Prostate gland (tissue), 2 donors: ENCODE measurements around the gene CLDND2.

Source experiments
- POLR2A ChIP-seq: fragments of 450-650 bp; IDR thresholded peaks from one replicate; pipeline ENCODE4 v1.6.1; 2016; ENCODE audit warnings: antibody characterized with exemption, mild to moderate bottlenecking
- POLR2AphosphoS5 ChIP-seq: sonication (generic); formaldehyde crosslinking; IDR thresholded peaks from one replicate; pipeline ENCODE4 v1.6.1; 2017; ENCODE audit warnings: antibody characterized with exemption
- TF ChIP-seq, protein P1 (sequence below), 4 experiments: fragments of 200-600 bp in 2 of 4; fragments of 450-650 bp in 2 of 4; sonication (generic) in 2 of 4; IDR thresholded peaks; 1 replicate in 3 of 4; 2 replicates in 1 of 4; pipeline ENCODE4 v1.5.1; 2016 to 2019; ENCODE audit warnings: antibody characterized with exemption in 4 of 4, mild to moderate bottlenecking in 2 of 4, moderate library complexity in 2 of 4

DNA sequence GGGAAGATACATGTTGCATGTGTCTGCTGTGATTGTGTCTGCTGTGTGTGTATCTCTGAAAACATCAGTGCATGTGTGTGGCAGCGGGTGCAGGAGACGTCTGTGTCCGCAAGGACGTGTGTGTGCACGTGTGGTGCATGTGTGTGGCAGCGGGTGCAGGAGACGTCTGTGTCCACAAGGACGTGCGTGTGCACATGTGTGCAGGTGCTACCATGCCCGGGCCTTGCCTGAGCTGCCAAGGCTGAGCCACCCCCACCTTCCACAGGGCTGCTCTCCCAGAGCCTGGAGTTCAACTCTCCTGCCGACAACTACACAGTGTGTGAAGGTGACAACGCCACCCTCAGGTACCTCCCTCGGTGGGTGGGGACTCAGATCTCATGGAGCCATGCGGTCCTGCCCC, 47.0 kb downstream of the CLDND2 start:
- TF ChIP-seq, protein P1, sequence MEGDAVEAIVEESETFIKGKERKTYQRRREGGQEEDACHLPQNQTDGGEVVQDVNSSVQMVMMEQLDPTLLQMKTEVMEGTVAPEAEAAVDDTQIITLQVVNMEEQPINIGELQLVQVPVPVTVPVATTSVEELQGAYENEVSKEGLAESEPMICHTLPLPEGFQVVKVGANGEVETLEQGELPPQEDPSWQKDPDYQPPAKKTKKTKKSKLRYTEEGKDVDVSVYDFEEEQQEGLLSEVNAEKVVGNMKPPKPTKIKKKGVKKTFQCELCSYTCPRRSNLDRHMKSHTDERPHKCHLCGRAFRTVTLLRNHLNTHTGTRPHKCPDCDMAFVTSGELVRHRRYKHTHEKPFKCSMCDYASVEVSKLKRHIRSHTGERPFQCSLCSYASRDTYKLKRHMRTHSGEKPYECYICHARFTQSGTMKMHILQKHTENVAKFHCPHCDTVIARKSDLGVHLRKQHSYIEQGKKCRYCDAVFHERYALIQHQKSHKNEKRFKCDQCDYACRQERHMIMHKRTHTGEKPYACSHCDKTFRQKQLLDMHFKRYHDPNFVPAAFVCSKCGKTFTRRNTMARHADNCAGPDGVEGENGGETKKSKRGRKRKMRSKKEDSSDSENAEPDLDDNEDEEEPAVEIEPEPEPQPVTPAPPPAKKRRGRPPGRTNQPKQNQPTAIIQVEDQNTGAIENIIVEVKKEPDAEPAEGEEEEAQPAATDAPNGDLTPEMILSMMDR (IDR thresholded peaks at IDR 0.05) = no peak
- TF ChIP-seq POLR2A (no peak), POLR2AphosphoS5 (no peak)
